Measurements from ENCODE around the gene GINS3. TPM values are rescaled to one million over a fixed set of nuclear protein-coding genes. Genes with fewer than 3 reads are reported as not detected.
"Not testable (repeated sequence)": the region's sequence is repeated elsewhere in the genome, so short reads cannot be mapped to it uniquely, and the experiment has no call there.

GINS3 gene
- total RNA-seq, 1 experiment from 2014 or later, result 7.6 TPM

- no peaks in the 10 kb centered on the region for H3K36me3 ChIP-seq (ENCODE audit: control insufficient read depth, insufficient read depth, low read length)
- H3K4me3 ChIP-seq (ENCODE audit: low read depth in 2 of 2, low read length in 2 of 2), result no peak overlapping the region
- ChIA-PET POLR2A (no interaction called here), CTCF (interaction anchor here (0.5 kb wide), 1 partner anchor 73 kb away, joined by 3 read pairs; no protein-coding TSS in a partner anchor)
- in situ Hi-C loops (cut with HindIII; ENCODE audit: low pct_unique_long_range_greater_than_20kb, low sequenced_read_pairs), result no loop called here
- no peaks in the 10 kb centered on the region for H3K4me1 ChIP-seq (ENCODE audit: control insufficient read depth, insufficient read depth, low read length)
- DNase-seq (ENCODE audit: low read depth, low spot score) (no peak), ATAC-seq (no peak)
- no TSS peak for BruUV-seq (replicated peaks)
- TF ChIP-seq, protein P1, sequence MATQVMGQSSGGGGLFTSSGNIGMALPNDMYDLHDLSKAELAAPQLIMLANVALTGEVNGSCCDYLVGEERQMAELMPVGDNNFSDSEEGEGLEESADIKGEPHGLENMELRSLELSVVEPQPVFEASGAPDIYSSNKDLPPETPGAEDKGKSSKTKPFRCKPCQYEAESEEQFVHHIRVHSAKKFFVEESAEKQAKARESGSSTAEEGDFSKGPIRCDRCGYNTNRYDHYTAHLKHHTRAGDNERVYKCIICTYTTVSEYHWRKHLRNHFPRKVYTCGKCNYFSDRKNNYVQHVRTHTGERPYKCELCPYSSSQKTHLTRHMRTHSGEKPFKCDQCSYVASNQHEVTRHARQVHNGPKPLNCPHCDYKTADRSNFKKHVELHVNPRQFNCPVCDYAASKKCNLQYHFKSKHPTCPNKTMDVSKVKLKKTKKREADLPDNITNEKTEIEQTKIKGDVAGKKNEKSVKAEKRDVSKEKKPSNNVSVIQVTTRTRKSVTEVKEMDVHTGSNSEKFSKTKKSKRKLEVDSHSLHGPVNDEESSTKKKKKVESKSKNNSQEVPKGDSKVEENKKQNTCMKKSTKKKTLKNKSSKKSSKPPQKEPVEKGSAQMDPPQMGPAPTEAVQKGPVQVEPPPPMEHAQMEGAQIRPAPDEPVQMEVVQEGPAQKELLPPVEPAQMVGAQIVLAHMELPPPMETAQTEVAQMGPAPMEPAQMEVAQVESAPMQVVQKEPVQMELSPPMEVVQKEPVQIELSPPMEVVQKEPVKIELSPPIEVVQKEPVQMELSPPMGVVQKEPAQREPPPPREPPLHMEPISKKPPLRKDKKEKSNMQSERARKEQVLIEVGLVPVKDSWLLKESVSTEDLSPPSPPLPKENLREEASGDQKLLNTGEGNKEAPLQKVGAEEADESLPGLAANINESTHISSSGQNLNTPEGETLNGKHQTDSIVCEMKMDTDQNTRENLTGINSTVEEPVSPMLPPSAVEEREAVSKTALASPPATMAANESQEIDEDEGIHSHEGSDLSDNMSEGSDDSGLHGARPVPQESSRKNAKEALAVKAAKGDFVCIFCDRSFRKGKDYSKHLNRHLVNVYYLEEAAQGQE (IDR thresholded peaks at IDR 0.05; ENCODE audit: insufficient read depth in 1 of 2, low read depth in 2 of 2, low read length in 1 of 2), result no peak
- TF ChIP-seq POLR2AphosphoS5 (IDR thresholded peaks at IDR 0.05; ENCODE audit: low read depth, low read length) (no peak), CTCF (IDR thresholded peaks at IDR 0.05) (no peak), TCF7L2 (IDR thresholded peaks at IDR 0.05; ENCODE audit: low read depth, low read length) (no peak), SIN3A (IDR thresholded peaks at IDR 0.05; ENCODE audit: borderline replicate concordance, insufficient read depth, low read depth, low read length) (no peak)
- no peaks in the 10 kb centered on the region for H3K27me3 ChIP-seq (ENCODE audit: control insufficient read depth, insufficient read depth, low read length)
- intact Hi-C loops (cut with micrococcal nuclease; ENCODE audit: unreplicated experiment), result no loop called here
- no peaks in the 10 kb centered on the region for H3K9me3 ChIP-seq (ENCODE audit: control insufficient read depth, insufficient read depth, low read depth, low read length)
- H3K27ac ChIP-seq (ENCODE audit: low read length), result no peak overlapping the region
Measured at GRCh38 chr16:58399718-58400633, 7.7 kb downstream of the GINS3 start.

DNA sequence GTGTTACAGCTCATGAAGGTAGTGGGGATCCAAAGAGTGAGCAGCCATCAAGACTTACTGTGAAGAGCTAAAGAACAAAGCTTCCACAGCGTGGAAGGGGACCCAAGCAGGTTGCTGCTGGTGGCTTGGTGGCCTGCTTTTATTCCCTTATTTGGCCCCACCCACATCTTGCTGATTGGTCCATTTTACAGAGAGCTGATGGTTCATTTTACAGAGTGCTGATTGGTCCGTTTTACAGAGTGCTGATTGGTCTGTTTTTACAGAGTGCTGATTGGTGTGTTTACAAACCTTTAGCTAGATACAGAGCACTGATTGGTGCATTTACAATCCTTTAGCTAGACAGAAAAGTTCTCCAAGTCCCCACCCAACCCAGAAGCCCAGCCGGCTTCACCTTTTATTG lies 9.0 kb downstream of the GINS3 start:
- H3K4me3 ChIP-seq (ENCODE audit: low read depth in 2 of 2, low read length in 2 of 2); H3K4me1 ChIP-seq (ENCODE audit: control insufficient read depth, insufficient read depth, low read length); H3K36me3 ChIP-seq (ENCODE audit: control insufficient read depth, insufficient read depth, low read length); CTCF ChIA-PET; H3K27me3 ChIP-seq (ENCODE audit: control insufficient read depth, insufficient read depth, low read length); H3K27ac ChIP-seq (ENCODE audit: low read length); POLR2A ChIA-PET; ATAC-seq; in situ Hi-C loops (cut with HindIII; ENCODE audit: low pct_unique_long_range_greater_than_20kb, low sequenced_read_pairs); BruUV-seq (replicated peaks); DNase-seq (ENCODE audit: low read depth, low spot score); intact Hi-C loops (cut with micrococcal nuclease; ENCODE audit: unreplicated experiment); H3K9me3 ChIP-seq (ENCODE audit: control insufficient read depth, insufficient read depth, low read depth, low read length): not testable (repeated sequence)

GRCh38 chr16:58402796-58403195 lies 10.5 kb downstream of the GINS3 start:
- intact Hi-C loops (cut with micrococcal nuclease; ENCODE audit: unreplicated experiment) (no loop called here), in situ Hi-C loops (cut with HindIII; ENCODE audit: low pct_unique_long_range_greater_than_20kb, low sequenced_read_pairs) (no loop called here)
- no peaks in the 10 kb centered on the region for H3K9me3 ChIP-seq (ENCODE audit: control insufficient read depth, insufficient read depth, low read depth, low read length)
- H3K4me1 ChIP-seq (ENCODE audit: control insufficient read depth, insufficient read depth, low read length), result no peaks in the 10 kb centered on the region
- BruUV-seq (replicated peaks), result no TSS peak
- TF ChIP-seq SIN3A (IDR thresholded peaks at IDR 0.05; ENCODE audit: borderline replicate concordance, insufficient read depth, low read depth, low read length), result no peak
- TF ChIP-seq POLR2AphosphoS5 (IDR thresholded peaks at IDR 0.05; ENCODE audit: low read depth, low read length), result no peak
- no peak for TF ChIP-seq TCF7L2 (IDR thresholded peaks at IDR 0.05; ENCODE audit: low read depth, low read length)
- TF ChIP-seq, protein P1 (IDR thresholded peaks at IDR 0.05; ENCODE audit: insufficient read depth in 1 of 2, low read depth in 2 of 2, low read length in 1 of 2), result no peak
- TF ChIP-seq CTCF (IDR thresholded peaks at IDR 0.05), result no peak
- DNase-seq (ENCODE audit: low read depth, low spot score) (no peak), ATAC-seq (no peak)
- no peaks in the 10 kb centered on the region for H3K27me3 ChIP-seq (ENCODE audit: control insufficient read depth, insufficient read depth, low read length)
- no peaks in the 10 kb centered on the region for H3K36me3 ChIP-seq (ENCODE audit: control insufficient read depth, insufficient read depth, low read length)
- CTCF ChIA-PET, result no interaction called here
- H3K27ac ChIP-seq (ENCODE audit: low read length), result no peak overlapping the region
- POLR2A ChIA-PET, result no interaction called here
- no peak overlapping the region for H3K4me3 ChIP-seq (ENCODE audit: low read depth in 2 of 2, low read length in 2 of 2)
